ENCODE results near the gene EMC10. TPM values are rescaled to one million over a fixed set of nuclear protein-coding genes. Genes with fewer than 3 reads are reported as not detected.

EMC10 gene
- total RNA-seq, 1 experiment from 2014 or later: 109 TPM

DNA sequence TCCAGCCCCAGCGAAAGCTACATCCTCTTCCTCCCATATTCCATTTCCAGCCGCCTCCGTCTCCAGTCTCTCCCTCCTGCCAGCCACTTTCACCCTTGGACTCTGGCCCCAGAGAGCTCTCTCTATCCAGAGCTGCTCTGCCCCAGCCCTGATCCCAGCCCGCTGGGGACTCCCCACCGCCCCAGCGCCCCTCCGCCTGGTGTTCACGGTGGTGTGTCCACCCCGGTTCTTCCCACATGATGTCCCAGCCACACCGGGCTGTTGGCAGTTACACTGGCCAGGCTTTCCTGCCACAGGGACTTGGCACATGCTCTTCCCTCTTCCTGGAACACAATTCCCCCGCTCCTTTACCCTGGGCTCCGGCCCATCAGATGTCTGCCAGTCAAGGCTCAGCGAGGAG, 11.3 kb upstream of the EMC10 start:
- H3K27ac ChIP-seq (ENCODE audit: insufficient read length, low read depth, low read length): no peak overlapping the region
- H4K91ac ChIP-seq (ENCODE audit: insufficient read length, low read depth, low read length): no peak overlapping the region
- Mint-ChIP-seq H3K9me3 (no peaks in the 10 kb centered on the region; a peak in 1 of 5 replicates), H3K4me1 (peaks cover 9 to 12% of the 10 kb centered on the region in 2 experiments), H3K4me3 (no peak overlapping the region), H3K36me3 (ENCODE audit: insufficient read depth in 1 of 3, low read depth in 3 of 3) (no peaks in the 10 kb centered on the region; a peak in 1 of 7 replicates), H3K27me3 (ENCODE audit: low read depth) (peaks cover 13% of the 10 kb centered on the region), H3K27ac (no peak overlapping the region)
- H3K23ac ChIP-seq (ENCODE audit: insufficient read length, low read depth, low read length): no peak overlapping the region
- H2BK120ac ChIP-seq (ENCODE audit: low read depth, low read length, poor library complexity, severe bottlenecking): no peak overlapping the region
- H4K20me1 ChIP-seq (ENCODE audit: control insufficient read depth, insufficient read depth, insufficient read length): no peaks in the 10 kb centered on the region
- H3T11ph ChIP-seq (ENCODE audit: low read length): no peak overlapping the region
- no peak overlapping the region for H3K4ac ChIP-seq (ENCODE audit: low read depth, low read length)
- no peak overlapping the region for H2BK12ac ChIP-seq (ENCODE audit: insufficient read length, low read depth, low read length)
- no peaks in the 10 kb centered on the region for H3K4me1 ChIP-seq (ENCODE audit: insufficient read depth, low read length)
- no peak overlapping the region for H3K4me2 ChIP-seq (ENCODE audit: insufficient read depth, insufficient read length, low read length)
- TF ChIP-seq, protein P1, sequence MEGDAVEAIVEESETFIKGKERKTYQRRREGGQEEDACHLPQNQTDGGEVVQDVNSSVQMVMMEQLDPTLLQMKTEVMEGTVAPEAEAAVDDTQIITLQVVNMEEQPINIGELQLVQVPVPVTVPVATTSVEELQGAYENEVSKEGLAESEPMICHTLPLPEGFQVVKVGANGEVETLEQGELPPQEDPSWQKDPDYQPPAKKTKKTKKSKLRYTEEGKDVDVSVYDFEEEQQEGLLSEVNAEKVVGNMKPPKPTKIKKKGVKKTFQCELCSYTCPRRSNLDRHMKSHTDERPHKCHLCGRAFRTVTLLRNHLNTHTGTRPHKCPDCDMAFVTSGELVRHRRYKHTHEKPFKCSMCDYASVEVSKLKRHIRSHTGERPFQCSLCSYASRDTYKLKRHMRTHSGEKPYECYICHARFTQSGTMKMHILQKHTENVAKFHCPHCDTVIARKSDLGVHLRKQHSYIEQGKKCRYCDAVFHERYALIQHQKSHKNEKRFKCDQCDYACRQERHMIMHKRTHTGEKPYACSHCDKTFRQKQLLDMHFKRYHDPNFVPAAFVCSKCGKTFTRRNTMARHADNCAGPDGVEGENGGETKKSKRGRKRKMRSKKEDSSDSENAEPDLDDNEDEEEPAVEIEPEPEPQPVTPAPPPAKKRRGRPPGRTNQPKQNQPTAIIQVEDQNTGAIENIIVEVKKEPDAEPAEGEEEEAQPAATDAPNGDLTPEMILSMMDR (conservative IDR thresholded peaks at IDR 0.05): no peak
- H2AK5ac ChIP-seq (ENCODE audit: insufficient read length, low read length): no peak overlapping the region
- H3K14ac ChIP-seq (ENCODE audit: insufficient read depth, low read length): no peak overlapping the region
- H2BK5ac ChIP-seq (ENCODE audit: insufficient read length, low read length): no peak overlapping the region
- no peak overlapping the region for H2AFZ ChIP-seq (ENCODE audit: low read length)
- DNase-seq: no peak
- H3K18ac ChIP-seq (ENCODE audit: insufficient read length, low read depth, low read length): no peak overlapping the region
- WGBS (ENCODE audit: extremely low coverage, insufficient read length, low lambda C conversion rate): no CpG with 5 or more reads among the region's 13 CpGs
- H3K9ac ChIP-seq (ENCODE audit: extremely low read depth, insufficient read length, low read length): no peak overlapping the region
- no peaks in the 10 kb centered on the region for H3K23me2 ChIP-seq (ENCODE audit: insufficient read length, low read depth, low read length, poor library complexity, severe bottlenecking)
- H2BK20ac ChIP-seq (ENCODE audit: low read depth, low read length, poor library complexity, severe bottlenecking): no peak overlapping the region
- no peaks in the 10 kb centered on the region for H3K9me3 ChIP-seq (ENCODE audit: control insufficient read depth, low read depth, low read length)
- no peak overlapping the region for H3K56ac ChIP-seq (ENCODE audit: insufficient read length, low read depth, low read length)
- no peak overlapping the region for H4K8ac ChIP-seq (replicated peaks; ENCODE audit: insufficient read length, low read depth, low read length)
- no peak overlapping the region for H4K5ac ChIP-seq (ENCODE audit: insufficient read length, low read depth, low read length)
- no peaks in the 10 kb centered on the region for H3K27me3 ChIP-seq (ENCODE audit: insufficient read depth, low read length)
- H3K79me2 ChIP-seq (ENCODE audit: insufficient read depth, low read length): no peaks in the 10 kb centered on the region
- no peaks in the 10 kb centered on the region for H3K79me1 ChIP-seq (ENCODE audit: insufficient read depth, low read depth, low read length, poor library complexity, severe bottlenecking)
- no peak overlapping the region for H2BK15ac ChIP-seq (ENCODE audit: low read depth, low read length)
